ENCODE results near the gene VIPR1.

VIPR1 gene

DNA sequence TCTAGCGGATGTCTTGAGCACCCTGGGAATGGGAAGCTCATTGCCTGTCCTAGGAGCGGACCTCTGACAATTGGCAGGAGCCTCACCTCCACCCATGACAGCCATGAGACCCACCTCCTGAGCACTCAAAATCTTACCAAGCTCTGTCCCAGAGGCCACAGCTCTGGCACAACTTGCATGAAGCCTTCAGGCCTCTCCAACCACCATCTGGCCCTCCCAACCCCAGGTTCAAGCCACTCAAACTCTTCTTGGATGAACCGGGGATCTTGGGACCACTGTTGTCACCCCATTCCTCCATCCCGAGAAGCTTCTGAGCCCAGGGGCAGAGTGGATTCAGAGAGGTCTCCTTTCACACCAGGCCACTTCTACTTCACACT lies 1.5 kb downstream of the VIPR1 start:
- Histone ChIP-seq H3K36me3 (no peaks in the 10 kb centered on the region), H3K4me3 (ENCODE audit: low read depth, low read length) (no peak overlapping the region), H3K27ac (no peak overlapping the region), H3K9me3 (ENCODE audit: severe bottlenecking) (no peaks in the 10 kb centered on the region), H3K27me3 (ENCODE audit: insufficient read depth, low read depth, severe bottlenecking) (no peaks in the 10 kb centered on the region)
- DNase-seq, result peak; percentile 3
- TF ChIP-seq, protein P1, sequence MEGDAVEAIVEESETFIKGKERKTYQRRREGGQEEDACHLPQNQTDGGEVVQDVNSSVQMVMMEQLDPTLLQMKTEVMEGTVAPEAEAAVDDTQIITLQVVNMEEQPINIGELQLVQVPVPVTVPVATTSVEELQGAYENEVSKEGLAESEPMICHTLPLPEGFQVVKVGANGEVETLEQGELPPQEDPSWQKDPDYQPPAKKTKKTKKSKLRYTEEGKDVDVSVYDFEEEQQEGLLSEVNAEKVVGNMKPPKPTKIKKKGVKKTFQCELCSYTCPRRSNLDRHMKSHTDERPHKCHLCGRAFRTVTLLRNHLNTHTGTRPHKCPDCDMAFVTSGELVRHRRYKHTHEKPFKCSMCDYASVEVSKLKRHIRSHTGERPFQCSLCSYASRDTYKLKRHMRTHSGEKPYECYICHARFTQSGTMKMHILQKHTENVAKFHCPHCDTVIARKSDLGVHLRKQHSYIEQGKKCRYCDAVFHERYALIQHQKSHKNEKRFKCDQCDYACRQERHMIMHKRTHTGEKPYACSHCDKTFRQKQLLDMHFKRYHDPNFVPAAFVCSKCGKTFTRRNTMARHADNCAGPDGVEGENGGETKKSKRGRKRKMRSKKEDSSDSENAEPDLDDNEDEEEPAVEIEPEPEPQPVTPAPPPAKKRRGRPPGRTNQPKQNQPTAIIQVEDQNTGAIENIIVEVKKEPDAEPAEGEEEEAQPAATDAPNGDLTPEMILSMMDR (IDR thresholded peaks at IDR 0.05; ENCODE audit: low read depth, low read length), result no peak

DNA sequence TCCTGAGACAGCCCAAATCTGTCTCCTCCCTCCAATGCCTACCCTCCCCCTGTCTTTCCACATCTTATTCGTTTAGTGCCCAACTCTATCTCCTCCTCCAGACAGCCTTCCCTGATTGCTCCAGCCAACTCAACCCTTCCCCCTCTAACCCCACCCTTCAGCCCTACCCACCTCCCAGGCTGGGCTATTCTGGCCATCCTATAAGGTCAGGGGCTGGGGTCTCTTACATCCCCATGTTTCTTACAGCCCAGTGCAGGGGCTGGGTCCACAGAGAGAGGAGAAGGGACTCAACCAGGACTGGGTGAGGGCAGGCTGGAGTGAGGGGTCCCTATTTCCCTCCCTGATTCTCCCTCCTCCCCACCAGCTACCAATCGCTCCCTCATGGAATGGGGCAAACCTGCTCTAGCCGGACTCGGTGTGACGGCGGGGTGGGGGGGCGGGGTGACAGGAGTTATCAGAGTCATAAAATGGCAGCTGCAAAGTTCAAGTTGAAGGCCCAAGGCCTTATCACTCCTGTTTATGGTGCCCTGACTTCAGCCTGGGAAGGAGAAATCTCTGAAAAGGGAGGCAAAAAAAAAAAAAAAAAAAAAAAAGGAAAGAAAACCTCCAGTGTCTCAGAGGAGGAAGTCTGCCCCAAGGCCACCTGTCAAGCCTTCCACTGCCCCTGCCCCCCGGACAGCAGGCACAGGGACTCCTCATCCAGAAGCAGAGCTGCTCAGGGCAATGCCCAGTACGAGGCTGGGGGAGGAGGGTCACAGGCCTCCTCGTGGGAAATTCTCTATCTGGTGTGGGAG lies 2.1 kb downstream of the VIPR1 start:
- H3K27ac ChIP-seq, result no peak overlapping the region
- TF ChIP-seq, protein P1 (IDR thresholded peaks at IDR 0.05; ENCODE audit: low read depth, low read length), result no peak
- DNase-seq, result peak; percentile 5
- H3K9me3 ChIP-seq (ENCODE audit: severe bottlenecking), result no peaks in the 10 kb centered on the region
- no peaks in the 10 kb centered on the region for H3K36me3 ChIP-seq
- H3K27me3 ChIP-seq (ENCODE audit: insufficient read depth, low read depth, severe bottlenecking), result no peaks in the 10 kb centered on the region
- no peak overlapping the region for H3K4me3 ChIP-seq (ENCODE audit: low read depth, low read length)

DNA sequence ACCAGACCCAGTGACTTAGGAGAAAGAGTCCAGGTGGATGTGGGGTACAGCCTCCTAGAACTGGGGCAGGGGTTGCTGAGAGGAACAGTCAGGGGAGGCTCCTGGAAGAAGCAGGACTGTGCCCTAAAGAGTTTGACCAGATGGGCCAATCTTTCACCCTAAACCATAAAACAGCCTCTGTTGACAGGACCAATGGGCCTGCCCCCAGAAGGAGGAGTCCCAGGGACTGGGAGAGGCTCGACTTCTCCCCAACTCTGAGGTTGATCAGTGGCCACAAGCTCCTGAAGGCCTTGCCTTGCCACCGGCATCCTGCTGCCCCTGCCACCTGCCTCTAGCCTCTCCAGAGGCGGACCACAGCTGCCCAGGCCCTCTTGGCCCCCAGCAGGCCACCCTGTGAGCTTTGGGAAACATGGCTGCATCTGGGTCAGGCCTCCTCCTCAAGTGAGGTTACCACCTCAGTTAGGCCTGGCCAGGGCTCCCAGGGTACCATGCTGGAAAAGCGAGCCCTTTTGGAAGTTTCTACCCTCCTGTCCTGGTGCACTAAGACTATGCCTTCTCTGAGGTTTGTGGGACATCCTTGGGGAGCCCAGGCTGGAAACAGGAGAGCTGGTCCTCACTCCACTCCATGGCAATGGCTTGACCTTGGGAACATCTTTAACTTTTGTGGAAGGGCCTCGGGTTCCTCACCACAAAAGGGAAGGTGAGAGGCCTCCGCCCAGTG lies 2.8 kb downstream of the VIPR1 start:
- no peak overlapping the region for H3K4me3 ChIP-seq (ENCODE audit: low read depth, low read length)
- no peaks in the 10 kb centered on the region for H3K9me3 ChIP-seq (ENCODE audit: severe bottlenecking)
- no peaks in the 10 kb centered on the region for H3K36me3 ChIP-seq
- DNase-seq, result peak; percentile 4
- TF ChIP-seq, protein P1 (IDR thresholded peaks at IDR 0.05; ENCODE audit: low read depth, low read length), result no peak
- no peak overlapping the region for H3K27ac ChIP-seq
- no peaks in the 10 kb centered on the region for H3K27me3 ChIP-seq (ENCODE audit: insufficient read depth, low read depth, severe bottlenecking)

DNA sequence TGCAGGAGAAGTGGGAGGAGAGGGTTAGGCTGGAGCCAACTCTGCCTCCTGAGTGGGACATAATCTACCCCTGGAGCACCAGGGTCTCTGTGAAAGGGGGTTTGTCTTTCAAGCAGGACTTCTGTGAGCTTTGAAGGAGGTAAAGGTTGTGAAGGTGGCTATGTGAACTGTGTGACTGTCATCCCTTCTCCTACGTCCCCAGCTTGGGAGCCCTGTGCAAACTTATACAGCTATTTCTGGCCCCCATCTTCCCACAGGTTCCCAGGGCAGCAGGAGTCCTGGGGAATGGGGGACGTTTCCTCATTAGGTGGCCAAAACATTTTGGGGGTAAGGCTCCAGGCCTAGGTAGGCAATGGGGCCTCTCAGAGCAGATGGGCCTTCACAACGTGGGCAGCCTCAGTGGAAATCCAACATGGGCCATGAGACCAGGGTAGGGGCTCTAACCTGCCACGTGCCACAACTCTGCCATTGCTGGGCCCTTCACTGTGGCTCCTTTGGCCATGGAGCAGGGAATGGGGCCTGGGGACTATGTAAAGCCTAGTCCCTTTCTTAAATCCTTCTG lies 3.5 kb downstream of the VIPR1 start:
- H3K36me3 ChIP-seq, result no peaks in the 10 kb centered on the region
- TF ChIP-seq, protein P1 (IDR thresholded peaks at IDR 0.05; ENCODE audit: low read depth, low read length), result no peak
- no peak overlapping the region for H3K4me3 ChIP-seq (ENCODE audit: low read depth, low read length)
- H3K27ac ChIP-seq, result no peak overlapping the region
- H3K27me3 ChIP-seq (ENCODE audit: insufficient read depth, low read depth, severe bottlenecking), result no peaks in the 10 kb centered on the region
- peak; percentile 1 for DNase-seq
- no peaks in the 10 kb centered on the region for H3K9me3 ChIP-seq (ENCODE audit: severe bottlenecking)

DNA sequence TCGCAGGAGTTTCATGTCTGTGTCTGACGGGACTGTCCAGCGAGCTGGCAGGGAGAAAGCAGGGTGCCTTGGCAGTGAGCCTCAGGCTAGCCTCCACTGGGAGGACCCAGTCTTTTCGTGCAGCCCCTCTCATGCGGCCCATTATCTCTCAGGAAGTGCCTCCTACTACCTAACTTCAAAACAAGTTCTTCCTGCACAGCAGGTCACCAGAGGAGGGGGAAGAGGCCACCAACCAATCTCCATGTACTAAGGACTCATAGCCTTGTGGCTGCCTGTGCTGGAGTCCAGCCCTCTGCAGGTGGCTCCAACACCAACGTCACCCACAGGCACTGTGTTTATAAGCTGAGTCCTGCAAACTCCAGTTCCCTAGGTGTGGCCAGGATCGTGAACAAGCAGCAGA lies 4.8 kb downstream of the VIPR1 start:
- Histone ChIP-seq H3K27me3 (ENCODE audit: insufficient read depth, low read depth, severe bottlenecking) (no peaks in the 10 kb centered on the region), H3K9me3 (ENCODE audit: severe bottlenecking) (no peaks in the 10 kb centered on the region), H3K4me3 (ENCODE audit: low read depth, low read length) (no peak overlapping the region), H3K27ac (no peak overlapping the region), H3K36me3 (no peaks in the 10 kb centered on the region)
- TF ChIP-seq, protein P1 (IDR thresholded peaks at IDR 0.05; ENCODE audit: low read depth, low read length), result no peak
- no peak for DNase-seq
